Measurements from ENCODE around the gene C2.
"Not testable (repeated sequence)": the region's sequence is repeated elsewhere in the genome, so short reads cannot be mapped to it uniquely, and the experiment has no call there.

GRCh38 chr6:31989363-31989762 lies 61.8 kb downstream of the C2 start:
- TF ChIP-seq CTCF, POLR2AphosphoS5, EP300, POLR2A (IDR thresholded peaks at IDR 0.05): not testable (repeated sequence)
